Neural cell (in vitro differentiated cells): Measurements from ENCODE around the gene ALDH5A1.

Experiments
- CTCF ChIP-seq: fragments of 450-650 bp; IDR thresholded peaks from 2 replicates; pipeline ENCODE4 v1.5.1; 2014; ENCODE audit warnings: antibody characterized with exemption, mild to moderate bottlenecking, moderate library complexity; ENCODE audit not compliant: poor library complexity, severe bottlenecking
- EP300 ChIP-seq: fragments of 450-650 bp; conservative IDR thresholded peaks from 2 replicates; pipeline ENCODE4 v1.6.1; 2014; ENCODE audit warnings: antibody characterized with exemption, mild to moderate bottlenecking, moderate library complexity; ENCODE audit not compliant: poor library complexity, severe bottlenecking
- EZH2 ChIP-seq: fragments of 200-600, 300-800 bp; shearing (Covaris generic), sonication (generic); IDR thresholded peaks from 2 replicates; pipeline ENCODE4 v1.6.1; 2014; ENCODE audit warnings: antibody characterized with exemption, low read length, borderline replicate concordance, mild to moderate bottlenecking; ENCODE audit not compliant: insufficient read depth, poor library complexity, severe bottlenecking
- MXI1 ChIP-seq: fragments of 450-650 bp; conservative IDR thresholded peaks from 2 replicates; pipeline ENCODE4 v1.6.1; 2014; ENCODE audit warnings: antibody characterized with exemption, mild to moderate bottlenecking; ENCODE audit not compliant: poor library complexity, severe bottlenecking
- POLR2AphosphoS5 ChIP-seq: IDR thresholded peaks from 2 replicates; pipeline ENCODE4 v1.6.1; 2012
- RAD21 ChIP-seq: fragments of 450-650 bp; conservative IDR thresholded peaks from 2 replicates; pipeline ENCODE4 v1.6.1; 2014; ENCODE audit warnings: antibody characterized with exemption, mild to moderate bottlenecking, moderate library complexity
- REST ChIP-seq: IDR thresholded peaks from 2 replicates; pipeline ENCODE4 v1.6.1; 2012; ENCODE audit warnings: borderline replicate concordance
- SMC3 ChIP-seq: fragments of 450-650 bp; conservative IDR thresholded peaks from 2 replicates; pipeline ENCODE4 v1.6.1; 2014; ENCODE audit warnings: antibody characterized with exemption, mild to moderate bottlenecking, moderate library complexity; ENCODE audit not compliant: poor library complexity
- TAF1 ChIP-seq: IDR thresholded peaks from 2 replicates; pipeline ENCODE4 v1.6.1; 2012; ENCODE audit warnings: low read depth

- TF ChIP-seq REST (no peak), TAF1 (no peak), CTCF (no peak), RAD21 (no peak), EZH2 (no peak), POLR2AphosphoS5 (no peak), EP300 (no peak), MXI1 (no peak), SMC3 (no peak)
These were observed 33.8 kb upstream of the ALDH5A1 start for GRCh38 chr6:24460966-24461365.
